ES-I3 (cell line): ENCODE results near the gene LRMDA.
"Not testable (repeated sequence)": the region's sequence is repeated elsewhere in the genome, so short reads cannot be mapped to it uniquely, and the experiment has no call there.

Experiments used
- H3K36me3 ChIP-seq: 2 replicates; pipeline ENCODE4 v1.6.1; 2013; ENCODE audit warnings: mild to moderate bottlenecking, low read length, control low read depth, moderate library complexity; ENCODE audit not compliant: insufficient read depth
- H3K4me1 ChIP-seq: 2 replicates; pipeline ENCODE4 v1.6.1; 2013; ENCODE audit warnings: mild to moderate bottlenecking, control low read depth, low read length; ENCODE audit not compliant: insufficient read depth
- H3K9ac ChIP-seq: 2 replicates; pipeline ENCODE4 v1.6.1; 2013; ENCODE audit warnings: low read depth, mild to moderate bottlenecking, low read length, moderate library complexity
- H3K9me3 ChIP-seq: 2 replicates; pipeline ENCODE4 v1.6.1; 2013; ENCODE audit warnings: mild to moderate bottlenecking, low read length, moderate library complexity; ENCODE audit not compliant: control insufficient read depth, insufficient read depth

Gene LRMDA

GRCh38 chr10:75746356-75746755, 314.9 kb downstream of the LRMDA start:
- no peaks in the 10 kb centered on the region for H3K4me1 ChIP-seq
- no peaks in the 10 kb centered on the region for H3K9me3 ChIP-seq
- no peak overlapping the region for H3K9ac ChIP-seq
- no peaks in the 10 kb centered on the region for H3K36me3 ChIP-seq

- not testable (repeated sequence) for H3K4me1 ChIP-seq, H3K9ac ChIP-seq, H3K9me3 ChIP-seq, H3K36me3 ChIP-seq
These were observed 318.9 kb downstream of the LRMDA start for GRCh38 chr10:75750093-75750875.

- H3K9ac ChIP-seq = no peak overlapping the region
- H3K4me1 ChIP-seq = no peaks in the 10 kb centered on the region
- no peaks in the 10 kb centered on the region for H3K36me3 ChIP-seq
- no peaks in the 10 kb centered on the region for H3K9me3 ChIP-seq
These were observed 319.8 kb downstream of the LRMDA start for GRCh38 chr10:75751232-75751631.

GRCh38 chr10:75753621-75754020, 322.2 kb downstream of the LRMDA start:
- H3K9ac ChIP-seq = no peak overlapping the region
- no peaks in the 10 kb centered on the region for H3K4me1 ChIP-seq
- H3K9me3 ChIP-seq = no peaks in the 10 kb centered on the region
- no peaks in the 10 kb centered on the region for H3K36me3 ChIP-seq

GRCh38 chr10:75754096-75754831, 322.8 kb downstream of the LRMDA start:
- no peaks in the 10 kb centered on the region for H3K4me1 ChIP-seq
- no peak overlapping the region for H3K9ac ChIP-seq
- H3K36me3 ChIP-seq = no peaks in the 10 kb centered on the region
- no peaks in the 10 kb centered on the region for H3K9me3 ChIP-seq

- Histone ChIP-seq H3K4me1 (no peaks in the 10 kb centered on the region), H3K36me3 (no peaks in the 10 kb centered on the region), H3K9me3 (no peaks in the 10 kb centered on the region), H3K9ac (no peak overlapping the region)
These were observed 324.1 kb downstream of the LRMDA start for GRCh38 chr10:75755528-75755927.

- Histone ChIP-seq H3K36me3 (no peaks in the 10 kb centered on the region), H3K9ac (no peak overlapping the region), H3K4me1 (peaks cover 11% of the 10 kb centered on the region; the same call in 1 of the 2 replicates), H3K9me3 (no peaks in the 10 kb centered on the region)
These were observed 329.9 kb downstream of the LRMDA start for GRCh38 chr10:75761289-75761688.

GRCh38 chr10:75762431-75762802, 331.0 kb downstream of the LRMDA start:
- no peaks in the 10 kb centered on the region for H3K36me3 ChIP-seq
- H3K9ac ChIP-seq = no peak overlapping the region
- no peaks in the 10 kb centered on the region for H3K9me3 ChIP-seq
- peaks cover 11% of the 10 kb centered on the region; the same call in 1 of the 2 replicates for H3K4me1 ChIP-seq

- H3K9me3 ChIP-seq = no peaks in the 10 kb centered on the region
- no peak overlapping the region for H3K9ac ChIP-seq
- H3K4me1 ChIP-seq = peaks cover 11% of the 10 kb centered on the region; the same call in 1 of the 2 replicates
- no peaks in the 10 kb centered on the region for H3K36me3 ChIP-seq
These were observed 332.2 kb downstream of the LRMDA start for GRCh38 chr10:75763652-75764051.

- no peak overlapping the region for H3K9ac ChIP-seq
- H3K4me1 ChIP-seq = peaks cover 11% of the 10 kb centered on the region; the same call in 1 of the 2 replicates
- H3K36me3 ChIP-seq = no peaks in the 10 kb centered on the region
- H3K9me3 ChIP-seq = no peaks in the 10 kb centered on the region
These were observed 333.8 kb downstream of the LRMDA start for GRCh38 chr10:75764974-75765788.

GRCh38 chr10:75765789-75766096, 334.3 kb downstream of the LRMDA start:
- Histone ChIP-seq H3K36me3 (no peaks in the 10 kb centered on the region), H3K9ac (no peak overlapping the region), H3K4me1 (peaks cover 11% of the 10 kb centered on the region; the same call in 1 of the 2 replicates), H3K9me3 (no peaks in the 10 kb centered on the region)

GRCh38 chr10:75766106-75766505, 334.7 kb downstream of the LRMDA start:
- peaks cover 11% of the 10 kb centered on the region; the same call in 1 of the 2 replicates for H3K4me1 ChIP-seq
- H3K9ac ChIP-seq = no peak overlapping the region
- no peaks in the 10 kb centered on the region for H3K36me3 ChIP-seq
- no peaks in the 10 kb centered on the region for H3K9me3 ChIP-seq

GRCh38 chr10:75766752-75767151, 335.3 kb downstream of the LRMDA start:
- H3K9me3 ChIP-seq, H3K36me3 ChIP-seq, H3K9ac ChIP-seq: not testable (repeated sequence)
- H3K4me1 ChIP-seq = peaks cover 11% of the 10 kb centered on the region; the same call in 1 of the 2 replicates

GRCh38 chr10:75770626-75771081, 339.2 kb downstream of the LRMDA start:
- Histone ChIP-seq H3K9ac (no peak overlapping the region), H3K36me3 (no peaks in the 10 kb centered on the region), H3K4me1 (no peaks in the 10 kb centered on the region), H3K9me3 (no peaks in the 10 kb centered on the region)
